HFFc6 (cell line): ENCODE data around the gene ATP6V1A. TPM values are rescaled to one million over a fixed set of nuclear protein-coding genes. Genes with fewer than 3 reads are reported as not detected.

Experiments
- DNase-seq: peaks from one replicate; pipeline ENCODE4 v3.0.0-alpha.2; 2018
- H3K27ac Mint-ChIP-seq: 2 replicates; pipeline ENCODE4 v1.8.0; 2020; ENCODE audit warnings: mild to moderate bottlenecking, mixed read lengths
- H3K27me3 Mint-ChIP-seq: 2 replicates; pipeline ENCODE4 v1.8.0; 2021; ENCODE audit warnings: mild to moderate bottlenecking, moderate library complexity, mixed read lengths; ENCODE audit not compliant: insufficient read depth
- H3K36me3 Mint-ChIP-seq: 2 replicates; pipeline ENCODE4 v1.8.0; 2021; ENCODE audit warnings: low read depth, mixed read lengths
- H3K4me1 Mint-ChIP-seq: 2 replicates; pipeline ENCODE4 v1.8.0; 2020; ENCODE audit warnings: low read depth, mixed read lengths
- H3K4me3 Mint-ChIP-seq: 2 replicates; pipeline ENCODE4 v1.8.0; 2020; ENCODE audit warnings: mild to moderate bottlenecking, moderate library complexity, mixed read lengths
- H3K9me3 Mint-ChIP-seq: 2 replicates; pipeline ENCODE4 v1.8.0; 2020; ENCODE audit warnings: mild to moderate bottlenecking, mixed read lengths
- CTCF ChIP-seq: fragments of 200-600 bp; sonication (generic); IDR thresholded peaks from 2 replicates; pipeline ENCODE4 v1.5.0; 2021; ENCODE audit warnings: antibody characterized with exemption, mild to moderate bottlenecking
- total RNA-seq, 6 experiments: library from RNA; stranded (reverse); fragmentation: NEBNext Ultra II Directional; extraction: Animal tissue kit (Norgen Biotek cat#: 25700); gene quantifications; 2 replicates in 1 of 6; 3 replicates in 5 of 6; pipeline ENCODE4 v1.2.3, GENCODE V29; 2021

Gene ATP6V1A
- total RNA-seq, 6 experiments from 2014 or later, result 99.4 to 110 (median 101) TPM

- no peak overlapping the region for H3K27ac Mint-ChIP-seq
- no peaks in the 10 kb centered on the region for H3K9me3 Mint-ChIP-seq
- peaks cover 4% of the 10 kb centered on the region for H3K4me1 Mint-ChIP-seq
- DNase-seq, result no peak
- TF ChIP-seq CTCF, result no peak
- no peak overlapping the region for H3K4me3 Mint-ChIP-seq
- H3K27me3 Mint-ChIP-seq, result no peaks in the 10 kb centered on the region; the same call in 1 of the 2 replicates
- no peaks in the 10 kb centered on the region for H3K36me3 Mint-ChIP-seq
Measured at GRCh38 chr3:113819866-113820265, 73.0 kb downstream of the ATP6V1A start.

GRCh38 chr3:113825090-113825489 lies 78.3 kb downstream of the ATP6V1A start:
- no peak overlapping the region for H3K4me3 Mint-ChIP-seq
- no peaks in the 10 kb centered on the region for H3K9me3 Mint-ChIP-seq
- DNase-seq, result no peak
- H3K27ac Mint-ChIP-seq, result no peak overlapping the region
- peak; percentile 54 for TF ChIP-seq CTCF
- peaks cover 25% of the 10 kb centered on the region for H3K4me1 Mint-ChIP-seq
- no peaks in the 10 kb centered on the region for H3K36me3 Mint-ChIP-seq
- no peaks in the 10 kb centered on the region; the same call in none of the 2 replicates for H3K27me3 Mint-ChIP-seq

GRCh38 chr3:113828600-113828999 lies 81.8 kb downstream of the ATP6V1A start:
- Mint-ChIP-seq H3K9me3 (no peaks in the 10 kb centered on the region), H3K4me3 (no peak overlapping the region), H3K27ac (no peak overlapping the region), H3K36me3 (no peaks in the 10 kb centered on the region), H3K27me3 (no peaks in the 10 kb centered on the region; the same call in 1 of the 2 replicates), H3K4me1 (peaks cover 52% of the 10 kb centered on the region)
- no peak for DNase-seq
- no peak for TF ChIP-seq CTCF

GRCh38 chr3:113829576-113830354 lies 82.9 kb downstream of the ATP6V1A start:
- H3K27ac Mint-ChIP-seq, result no peak overlapping the region
- no peaks in the 10 kb centered on the region for H3K9me3 Mint-ChIP-seq
- no peaks in the 10 kb centered on the region for H3K36me3 Mint-ChIP-seq
- no peak for DNase-seq
- H3K4me1 Mint-ChIP-seq, result peaks cover 50% of the 10 kb centered on the region
- no peaks in the 10 kb centered on the region; the same call in 1 of the 2 replicates for H3K27me3 Mint-ChIP-seq
- TF ChIP-seq CTCF, result no peak
- no peak overlapping the region for H3K4me3 Mint-ChIP-seq

- Mint-ChIP-seq H3K4me3 (peak overlapping the region; percentile 68), H3K4me1 (peaks cover 50% of the 10 kb centered on the region), H3K27ac (peak overlapping the region; percentile 81), H3K9me3 (no peaks in the 10 kb centered on the region), H3K36me3 (no peaks in the 10 kb centered on the region), H3K27me3 (no peaks in the 10 kb centered on the region; the same call in 1 of the 2 replicates)
- no peak for TF ChIP-seq CTCF
- DNase-seq, result no peak
Measured at GRCh38 chr3:113831103-113831355, 84.2 kb downstream of the ATP6V1A start.
